ENCODE measurements around the gene TAB2.
"Not testable (repeated sequence)": the region's sequence is repeated elsewhere in the genome, so short reads cannot be mapped to it uniquely, and the experiment has no call there.

Gene TAB2

GRCh38 chr6:149334682-149335160 is 17.2 kb downstream of the TAB2 start:
- FAIRE-seq = no peak

- no peak for FAIRE-seq
Measured at GRCh38 chr6:149335924-149336608, 18.6 kb downstream of the TAB2 start.

- no peak for FAIRE-seq
Measured at GRCh38 chr6:149336609-149336928, 19.1 kb downstream of the TAB2 start.

GRCh38 chr6:149337320-149337719 is 19.8 kb downstream of the TAB2 start:
- no peak for FAIRE-seq

GRCh38 chr6:149340200-149340599 is 22.7 kb downstream of the TAB2 start:
- FAIRE-seq = peak; percentile 5

- no peak for FAIRE-seq
Measured at GRCh38 chr6:149342525-149342924, 25.0 kb downstream of the TAB2 start.

GRCh38 chr6:149343501-149343900 is 26.0 kb downstream of the TAB2 start:
- no peak for FAIRE-seq

- FAIRE-seq = no peak
Measured at GRCh38 chr6:149346078-149346477, 28.6 kb downstream of the TAB2 start.

- FAIRE-seq = no peak
Measured at GRCh38 chr6:149347067-149347466, 29.6 kb downstream of the TAB2 start.

GRCh38 chr6:149349279-149349678 is 31.8 kb downstream of the TAB2 start:
- not testable (repeated sequence) for FAIRE-seq

GRCh38 chr6:149354009-149354408 is 36.5 kb downstream of the TAB2 start:
- FAIRE-seq = no peak

- no peak for FAIRE-seq
Measured at GRCh38 chr6:149356081-149356750, 38.7 kb downstream of the TAB2 start.

- no peak for FAIRE-seq
Measured at GRCh38 chr6:149357726-149358538, 40.4 kb downstream of the TAB2 start.

- no peak for FAIRE-seq
Measured at GRCh38 chr6:149359440-149359839, 41.9 kb downstream of the TAB2 start.

- FAIRE-seq = no peak
Measured at GRCh38 chr6:149360536-149360935, 43.0 kb downstream of the TAB2 start.

- FAIRE-seq = no peak
Measured at GRCh38 chr6:149362289-149362688, 44.8 kb downstream of the TAB2 start.

GRCh38 chr6:149363154-149363553 is 45.6 kb downstream of the TAB2 start:
- FAIRE-seq = no peak

- FAIRE-seq = no peak
Measured at GRCh38 chr6:149364557-149364956, 47.0 kb downstream of the TAB2 start.

- FAIRE-seq = peak; percentile 60
Measured at GRCh38 chr6:149365197-149365596, 47.7 kb downstream of the TAB2 start.

GRCh38 chr6:149366267-149366921 is 48.9 kb downstream of the TAB2 start:
- no peak for FAIRE-seq

GRCh38 chr6:149368065-149368464 is 50.6 kb downstream of the TAB2 start:
- FAIRE-seq = no peak

- FAIRE-seq = no peak
Measured at GRCh38 chr6:149371154-149371553, 53.6 kb downstream of the TAB2 start.

- no peak for FAIRE-seq
Measured at GRCh38 chr6:149372062-149372461, 54.5 kb downstream of the TAB2 start.
